Sigmoid colon (tissue), 4 donors: Measurements from ENCODE around the gene KIAA0040.

Experiments
- CTCF ChIP-seq, 4 experiments: fragments of 450-650 bp in 3 of 4; fragments of 200-600 bp in 1 of 4; IDR thresholded peaks; one replicate each; pipeline ENCODE4 v1.5.1; 2016 to 2019; ENCODE audit warnings: antibody characterized with exemption in 4 of 4, mild to moderate bottlenecking in 3 of 4, moderate library complexity in 2 of 4
- EP300 ChIP-seq, 4 donors: sonication (generic); formaldehyde crosslinking; IDR thresholded peaks; one replicate each; pipeline ENCODE4 v1.6.1; 2017; ENCODE audit warnings: antibody characterized with exemption in 4 of 4
- POLR2A ChIP-seq, 2 donors: fragments of 450-650 bp; IDR thresholded peaks; one replicate each; pipeline ENCODE4 v1.6.1; 2016; ENCODE audit warnings: antibody characterized with exemption in 2 of 2, mild to moderate bottlenecking in 2 of 2, moderate library complexity in 2 of 2
- POLR2AphosphoS5 ChIP-seq, 4 donors: sonication (generic); formaldehyde crosslinking; IDR thresholded peaks; one replicate each; pipeline ENCODE4 v1.6.1; 2017; ENCODE audit warnings: antibody characterized with exemption in 4 of 4

GRCh38 chr1:175203570-175204068, 11.0 kb upstream of the KIAA0040 start:
- TF ChIP-seq CTCF (IDR thresholded peaks at IDR 0.05) (no peak), POLR2A (IDR thresholded peaks at IDR 0.05) (no peak), EP300 (IDR thresholded peaks at IDR 0.05) (no peak), POLR2AphosphoS5 (IDR thresholded peaks at IDR 0.05) (no peak)
